ENCODE data around the gene TLR10. TPM values are rescaled to one million over a fixed set of nuclear protein-coding genes. Genes with fewer than 3 reads are reported as not detected.
A peak's percentile ranks its signal among the peaks of the same experiment; 100 is the strongest.

The TLR10 gene
- total and polyA plus RNA-seq, 2 donors (not counting 3 experiments of a cell fraction or from before 2014, with no cell fraction given) = not detected

DNA sequence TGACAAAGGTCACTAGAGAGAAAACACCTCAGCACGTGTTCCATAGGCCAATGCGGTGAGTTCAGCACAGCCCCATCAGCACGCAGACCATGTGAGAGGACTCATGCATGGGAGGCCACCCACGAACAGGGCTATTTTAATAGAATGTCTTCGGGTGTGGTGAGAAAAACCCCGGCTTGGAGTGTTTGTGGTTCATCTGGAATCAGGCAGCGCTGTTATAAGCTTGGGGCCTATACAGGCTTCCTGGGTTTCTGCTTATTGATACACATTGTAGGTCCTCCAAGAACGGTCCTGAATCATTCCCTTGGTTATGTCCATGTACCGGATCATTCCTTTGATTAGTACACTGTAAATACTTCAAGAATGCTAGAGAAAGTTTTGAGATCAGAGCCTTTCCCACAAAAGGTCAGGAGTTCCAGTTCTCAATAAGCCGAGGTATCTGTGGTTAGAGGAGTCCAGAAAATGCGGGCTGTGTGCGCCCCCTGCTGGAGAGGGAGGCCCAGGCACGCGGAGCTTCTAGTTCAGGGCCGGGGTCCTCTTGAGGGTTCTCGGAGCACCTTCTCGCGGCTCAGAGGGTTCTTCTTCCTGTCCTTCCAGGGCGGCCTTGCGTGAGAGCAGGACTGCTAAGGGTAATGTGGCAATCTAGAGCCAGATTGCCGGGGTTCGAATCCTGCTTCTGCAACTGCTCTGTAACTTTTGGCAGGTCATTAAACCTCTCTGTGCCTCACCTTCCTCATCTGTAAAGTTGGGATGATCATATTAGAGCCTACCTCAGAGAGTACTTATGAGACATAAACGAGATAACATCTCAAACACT is 51.8 kb downstream of the TLR10 start:
- BruUV-seq (replicated peaks) = no TSS peak
- Histone ChIP-seq H3K9ac (replicated peaks; ENCODE audit: extremely low read depth, insufficient read depth, low read length) (no peak overlapping the region), H3K9me1 (replicated peaks; ENCODE audit: control insufficient read depth, extremely low read depth, insufficient read depth, low read length) (no peaks in the 10 kb centered on the region), H3K4me1 (ENCODE audit: control insufficient read depth, extremely low read depth, insufficient read depth, low read length) (no peaks in the 10 kb centered on the region), H3K4me3 (replicated peaks in 1 of 3; ENCODE audit: insufficient read depth in 1 of 3, low read depth in 1 of 3, low read length in 3 of 3) (no peak overlapping the region), H3K9me3 (replicated peaks; ENCODE audit: control insufficient read depth, insufficient read depth, low read length) (no peaks in the 10 kb centered on the region), H3K79me2 (ENCODE audit: control insufficient read depth, insufficient read depth, low read length) (no peaks in the 10 kb centered on the region), H2AFZ (ENCODE audit: low read depth, low read length) (no peak overlapping the region), H3K27ac (ENCODE audit: insufficient read depth, low read depth, low read length) (no peak overlapping the region), H3K27me3 (ENCODE audit: control insufficient read depth in 2 of 2, insufficient read depth in 2 of 2, low read length in 2 of 2) (peaks cover 0 to 4% of the 10 kb centered on the region in 2 experiments), H3K4me2 (ENCODE audit: insufficient read depth, low read length) (no peak overlapping the region), H4K20me1 (replicated peaks; ENCODE audit: control insufficient read depth, extremely low read depth, insufficient read depth, low read length) (no peaks in the 10 kb centered on the region), H3K36me3 (ENCODE audit: control insufficient read depth in 2 of 2, extremely low read depth in 1 of 2, insufficient read depth in 2 of 2, low read length in 2 of 2) (no peaks in the 10 kb centered on the region)
- ChIA-PET POLR2A (interaction anchor here (0.5 kb wide), 1 partner anchor 599 kb away, joined by 4 read pairs; no protein-coding TSS in a partner anchor), CTCF (interaction anchor here (1.0 to 6.8 kb wide), 7 partner anchors 10 to 662 kb away, joined by 3 to 104 read pairs (median 5); no protein-coding TSS in a partner anchor)
- intact Hi-C loops (cut with micrococcal nuclease) = loop anchor here (1.0 to 10.0 kb wide), 5 partner anchors 56 to 669 kb away; no protein-coding TSS in a partner anchor
- FAIRE-seq = peak; percentile 98
- dilution Hi-C loops (cut with MboI; ENCODE audit: extremely low pct_ligation_motif_present, low sequenced_read_pairs) = no loop called here
- TF ChIP-seq, protein P1, sequence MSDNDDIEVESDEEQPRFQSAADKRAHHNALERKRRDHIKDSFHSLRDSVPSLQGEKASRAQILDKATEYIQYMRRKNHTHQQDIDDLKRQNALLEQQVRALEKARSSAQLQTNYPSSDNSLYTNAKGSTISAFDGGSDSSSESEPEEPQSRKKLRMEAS (IDR thresholded peaks at IDR 0.05; ENCODE audit: insufficient read depth, insufficient read length) = peak; percentile 21
- TF ChIP-seq, protein P2, sequence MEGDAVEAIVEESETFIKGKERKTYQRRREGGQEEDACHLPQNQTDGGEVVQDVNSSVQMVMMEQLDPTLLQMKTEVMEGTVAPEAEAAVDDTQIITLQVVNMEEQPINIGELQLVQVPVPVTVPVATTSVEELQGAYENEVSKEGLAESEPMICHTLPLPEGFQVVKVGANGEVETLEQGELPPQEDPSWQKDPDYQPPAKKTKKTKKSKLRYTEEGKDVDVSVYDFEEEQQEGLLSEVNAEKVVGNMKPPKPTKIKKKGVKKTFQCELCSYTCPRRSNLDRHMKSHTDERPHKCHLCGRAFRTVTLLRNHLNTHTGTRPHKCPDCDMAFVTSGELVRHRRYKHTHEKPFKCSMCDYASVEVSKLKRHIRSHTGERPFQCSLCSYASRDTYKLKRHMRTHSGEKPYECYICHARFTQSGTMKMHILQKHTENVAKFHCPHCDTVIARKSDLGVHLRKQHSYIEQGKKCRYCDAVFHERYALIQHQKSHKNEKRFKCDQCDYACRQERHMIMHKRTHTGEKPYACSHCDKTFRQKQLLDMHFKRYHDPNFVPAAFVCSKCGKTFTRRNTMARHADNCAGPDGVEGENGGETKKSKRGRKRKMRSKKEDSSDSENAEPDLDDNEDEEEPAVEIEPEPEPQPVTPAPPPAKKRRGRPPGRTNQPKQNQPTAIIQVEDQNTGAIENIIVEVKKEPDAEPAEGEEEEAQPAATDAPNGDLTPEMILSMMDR (IDR thresholded peaks at IDR 0.05; ENCODE audit: extremely low read depth in 1 of 2, insufficient read depth in 1 of 2, low read depth in 1 of 2, low read length in 2 of 2) = peak; percentile 93 to 96
- TF ChIP-seq JUN (IDR thresholded peaks at IDR 0.05; ENCODE audit: borderline replicate concordance, insufficient read depth, insufficient read length, low read depth) = no peak
- DNase-seq (ENCODE audit: low read depth, low spot score) = peak; percentile 73

Data from endothelial cell of umbilical vein (primary cell).